ENCODE measurements around the gene NPR2.

The NPR2 gene

GRCh38 chr9:35789541-35789940, 1.9 kb upstream of the NPR2 start:
- Histone ChIP-seq H3K4me3 (no peak overlapping the region), H3K9me3 (replicated peaks in 1 of 11) (no peaks in the 10 kb centered on the region), H3K4me1 (peaks cover 6 to 14% (median 13%) of the 10 kb centered on the region in 10 experiments; a peak in 14 of 20 replicates), H3K9ac (no peak overlapping the region), H3K4me2 (no peak overlapping the region), H4K20me1 (no peaks in the 10 kb centered on the region), H3K27me3 (peaks cover 7 to 22% (median 15%) of the 10 kb centered on the region in 11 experiments; a peak in 20 of 22 replicates), H3K27ac (no peak overlapping the region), H3K36me3 (no peaks in the 10 kb centered on the region)
- no peak for TF ChIP-seq Cebpa-rat (IDR thresholded peaks at IDR 0.05)

DNA sequence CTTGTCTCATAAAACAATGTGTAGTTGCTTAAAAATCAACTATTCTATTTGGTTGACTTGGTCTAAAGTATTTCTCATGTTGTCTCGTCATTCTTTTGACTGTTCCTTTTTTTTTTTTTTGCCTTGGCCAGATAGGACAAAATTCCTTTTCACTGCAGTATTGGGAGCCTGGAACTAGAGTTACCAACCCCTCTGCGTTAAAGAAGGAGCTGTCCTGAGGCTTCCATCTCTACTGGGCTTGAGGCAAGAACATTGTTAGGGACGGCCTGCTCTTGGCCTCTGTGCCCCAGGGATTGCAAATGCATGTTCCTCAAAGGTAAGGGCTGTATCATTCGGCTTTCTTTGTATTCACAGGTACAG, 1.4 kb upstream of the NPR2 start:
- Histone ChIP-seq H4K20me1 (no peaks in the 10 kb centered on the region), H3K9ac (no peak overlapping the region), H3K4me3 (no peak overlapping the region), H3K4me2 (no peak overlapping the region), H3K9me3 (replicated peaks in 1 of 11) (no peaks in the 10 kb centered on the region), H3K36me3 (no peaks in the 10 kb centered on the region), H3K27ac (no peak overlapping the region), H3K4me1 (peaks cover 6 to 16% (median 13%) of the 10 kb centered on the region in 10 experiments; a peak in 14 of 20 replicates), H3K27me3 (peaks cover 7 to 22% (median 15%) of the 10 kb centered on the region in 11 experiments; a peak in 20 of 22 replicates)
- TF ChIP-seq Cebpa-rat (IDR thresholded peaks at IDR 0.05) = no peak

- Histone ChIP-seq H3K9ac (peak overlapping the region in 1 of 11 experiments; percentile 4; a peak in 2 of 22 replicates), H3K27me3 (peaks cover 7 to 22% (median 15%) of the 10 kb centered on the region in 11 experiments; a peak in 20 of 22 replicates), H3K4me3 (no peak overlapping the region), H3K4me2 (peak overlapping the region in 9 of 11 experiments; percentile 6 to 33 (median 15); a peak in 11 of 22 replicates), H3K9me3 (replicated peaks in 1 of 11) (no peaks in the 10 kb centered on the region), H3K36me3 (no peaks in the 10 kb centered on the region), H3K27ac (no peak overlapping the region), H4K20me1 (no peaks in the 10 kb centered on the region), H3K4me1 (peaks cover 6 to 16% (median 13%) of the 10 kb centered on the region in 10 experiments; a peak in 14 of 20 replicates)
- no peak for TF ChIP-seq Cebpa-rat (IDR thresholded peaks at IDR 0.05)
These were observed 750 bp upstream of the NPR2 start for GRCh38 chr9:35790385-35791296.

- H3K27ac ChIP-seq = no peak overlapping the region
- H3K9ac ChIP-seq = no peak overlapping the region
These were observed 828 bp downstream of the NPR2 start for GRCh38 chr9:35792024-35792813.

GRCh38 chr9:35792826-35793225, 1.4 kb downstream of the NPR2 start:
- peaks cover 7 to 22% (median 15%) of the 10 kb centered on the region in 11 experiments; a peak in 20 of 22 replicates for H3K27me3 ChIP-seq
- no peak overlapping the region for H3K4me3 ChIP-seq
- no peaks in the 10 kb centered on the region for H3K36me3 ChIP-seq
- TF ChIP-seq Cebpa-rat (IDR thresholded peaks at IDR 0.05) = no peak
- no peaks in the 10 kb centered on the region for H3K9me3 ChIP-seq (replicated peaks in 1 of 11)
- no peaks in the 10 kb centered on the region for H4K20me1 ChIP-seq
- no peak overlapping the region for H3K9ac ChIP-seq
- no peak overlapping the region for H3K27ac ChIP-seq
- peaks cover 0 to 8% (median 6%) of the 10 kb centered on the region in 10 experiments; a peak in 9 of 20 replicates for H3K4me1 ChIP-seq
- H3K4me2 ChIP-seq = no peak overlapping the region

More at GRCh38 chr9:35792024-35792813, 828 bp downstream of the NPR2 start:
- H4K20me1 ChIP-seq = no peaks in the 10 kb centered on the region
- H3K9me3 ChIP-seq (replicated peaks in 1 of 11) = no peaks in the 10 kb centered on the region
- peaks cover 7 to 22% (median 15%) of the 10 kb centered on the region in 11 experiments; a peak in 20 of 22 replicates for H3K27me3 ChIP-seq
- no peak overlapping the region for H3K4me2 ChIP-seq
- peaks cover 4 to 14% (median 11%) of the 10 kb centered on the region in 10 experiments; a peak in 14 of 20 replicates for H3K4me1 ChIP-seq
- no peak for TF ChIP-seq Cebpa-rat (IDR thresholded peaks at IDR 0.05)
- no peak overlapping the region for H3K4me3 ChIP-seq
- no peaks in the 10 kb centered on the region for H3K36me3 ChIP-seq

DNA sequence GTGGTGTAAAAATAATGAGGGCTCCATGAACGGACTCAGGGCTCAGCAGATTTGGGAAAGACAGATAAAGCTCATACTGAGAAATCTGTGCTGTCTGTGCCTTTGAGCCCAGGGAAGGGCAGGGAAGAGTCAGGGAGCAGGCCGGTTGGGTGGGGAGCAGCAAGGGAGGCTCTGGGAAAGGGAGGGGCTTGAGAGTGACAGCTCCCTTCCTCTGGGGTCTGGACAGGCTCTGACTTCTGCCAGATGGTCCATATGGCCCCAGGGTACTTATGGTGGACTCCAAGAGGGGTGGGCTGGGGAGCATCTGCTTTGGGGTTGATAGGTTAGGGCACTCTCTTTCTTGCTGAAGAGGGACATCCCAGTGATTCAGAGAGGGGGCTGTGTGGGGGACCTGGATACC, 2.1 kb downstream of the NPR2 start:
- peaks cover 0 to 8% (median 5%) of the 10 kb centered on the region in 10 experiments; a peak in 7 of 20 replicates for H3K4me1 ChIP-seq
- no peak for TF ChIP-seq Cebpa-rat (IDR thresholded peaks at IDR 0.05)
- no peak overlapping the region for H3K9ac ChIP-seq
- H3K9me3 ChIP-seq (replicated peaks in 1 of 11) = no peaks in the 10 kb centered on the region
- no peaks in the 10 kb centered on the region for H4K20me1 ChIP-seq
- no peak overlapping the region for H3K4me3 ChIP-seq
- H3K4me2 ChIP-seq = no peak overlapping the region
- no peaks in the 10 kb centered on the region for H3K36me3 ChIP-seq
- H3K27me3 ChIP-seq = peaks cover 7 to 22% (median 15%) of the 10 kb centered on the region in 11 experiments; a peak in 20 of 22 replicates
- H3K27ac ChIP-seq = no peak overlapping the region

DNA sequence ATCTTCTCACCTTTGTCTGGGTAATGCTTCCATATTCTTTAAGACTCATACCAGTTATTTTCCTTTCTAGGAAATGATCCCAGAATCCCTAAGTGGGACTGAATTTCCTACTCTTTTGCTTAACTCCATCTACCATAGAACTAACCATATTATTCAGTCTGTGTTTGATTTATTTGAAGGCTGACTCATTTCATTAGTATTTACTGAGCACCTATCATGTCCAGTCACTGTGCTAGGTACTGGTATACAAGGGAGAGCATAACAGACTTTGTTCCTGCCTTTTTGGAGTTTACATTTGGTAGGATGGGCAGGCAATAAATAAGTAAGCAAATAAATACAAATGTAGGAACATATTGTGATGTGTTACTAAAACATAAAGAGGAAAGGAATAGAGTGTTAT, 4.3 kb downstream of the NPR2 start:
- H4K20me1 ChIP-seq = no peaks in the 10 kb centered on the region
- H3K27ac ChIP-seq = no peak overlapping the region
- no peak overlapping the region for H3K4me3 ChIP-seq
- H3K27me3 ChIP-seq = peaks cover 4 to 18% (median 12%) of the 10 kb centered on the region in 11 experiments; a peak in 20 of 22 replicates
- H3K36me3 ChIP-seq = no peaks in the 10 kb centered on the region
- no peak for TF ChIP-seq Cebpa-rat (IDR thresholded peaks at IDR 0.05)
- no peak overlapping the region for H3K9ac ChIP-seq
- no peaks in the 10 kb centered on the region for H3K9me3 ChIP-seq (replicated peaks in 1 of 11)
- H3K4me2 ChIP-seq = no peak overlapping the region
- H3K4me1 ChIP-seq = peaks cover 0 to 13% (median 2%) of the 10 kb centered on the region in 10 experiments; a peak in 7 of 20 replicates

DNA sequence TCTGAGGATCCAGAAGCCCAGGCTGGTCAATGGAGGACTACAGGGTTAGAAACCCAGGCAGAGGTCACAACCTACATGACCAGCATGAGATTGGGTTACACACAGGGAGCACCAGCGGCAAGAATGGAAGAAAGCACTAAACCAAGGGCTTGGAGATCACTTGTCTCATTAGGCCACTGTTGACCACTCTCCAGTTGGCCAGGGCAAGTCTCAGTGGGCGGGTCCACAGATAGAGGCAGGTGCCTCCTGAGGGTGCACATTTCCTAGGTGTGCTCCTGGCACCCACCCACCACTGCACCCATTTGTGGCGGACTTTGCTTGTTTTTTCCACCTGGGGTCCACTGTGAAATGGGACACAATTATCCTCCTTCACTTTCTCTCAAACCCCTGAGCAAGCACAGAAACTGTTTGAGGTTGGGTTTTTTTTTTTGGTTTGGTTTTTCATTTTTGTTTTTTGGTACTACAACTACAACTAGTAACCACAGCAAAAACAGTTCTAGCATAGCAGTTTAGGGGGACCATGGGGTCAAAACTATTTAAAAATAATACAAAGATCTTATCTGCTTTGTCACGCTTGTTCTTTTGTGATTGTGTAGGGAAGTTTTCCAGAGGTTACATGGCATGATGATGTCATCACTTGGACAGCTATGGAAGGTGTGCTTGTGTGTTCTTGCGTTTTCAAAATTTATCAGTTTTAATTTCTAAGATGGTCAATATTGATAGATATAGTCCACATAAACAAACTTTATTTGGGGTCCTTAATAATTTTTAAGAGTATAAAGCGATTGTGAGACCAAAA, 6.1 kb downstream of the NPR2 start:
- no peak for TF ChIP-seq Cebpa-rat (IDR thresholded peaks at IDR 0.05)
- Histone ChIP-seq H3K4me2 (no peak overlapping the region), H3K4me1 (peaks cover 0 to 13% (median 0%) of the 10 kb centered on the region in 10 experiments; a peak in 5 of 20 replicates), H3K27me3 (peaks cover 0 to 4% (median under 1%) of the 10 kb centered on the region in 11 experiments; a peak in 5 of 22 replicates), H4K20me1 (no peaks in the 10 kb centered on the region), H3K9me3 (replicated peaks in 1 of 11) (no peaks in the 10 kb centered on the region), H3K36me3 (no peaks in the 10 kb centered on the region), H3K9ac (no peak overlapping the region), H3K4me3 (no peak overlapping the region), H3K27ac (no peak overlapping the region)
